PFSK-1 (cell line): ENCODE results near the gene FAM174C.

Source experiments
- FOXP2 ChIP-seq: optimal IDR thresholded peaks from 2 replicates; pipeline ENCODE3; 2011; ENCODE audit warnings: borderline replicate concordance, control low read depth, inconsistent platforms; ENCODE audit not compliant: insufficient read depth; ENCODE audit errors: extremely low read length, extremely low read depth
- POLR2AphosphoS5 ChIP-seq: IDR thresholded peaks from 2 replicates; pipeline ENCODE4 v1.6.1; 2012; ENCODE audit warnings: low read depth, mild to moderate bottlenecking, control low read depth, low read length, moderate library complexity
- SIN3A ChIP-seq: IDR thresholded peaks from 2 replicates; pipeline ENCODE4 v1.6.1; 2012; ENCODE audit warnings: mild to moderate bottlenecking, low read length, moderate library complexity, borderline replicate concordance; ENCODE audit not compliant: insufficient read depth
- TAF1 ChIP-seq: IDR thresholded peaks from 2 replicates; pipeline ENCODE4 v1.6.1; 2012; ENCODE audit warnings: low read length, control low read depth, borderline replicate concordance; ENCODE audit not compliant: insufficient read depth
- TF ChIP-seq, protein P1 (sequence below), 2 experiments: IDR thresholded peaks; 2 replicates each; pipeline versions ENCODE4 v1.6.1 to v1.8.0; 2011 to 2012; ENCODE audit warnings: low read depth in 2 of 2, low read length in 2 of 2, control low read depth in 1 of 2, inconsistent platforms in 1 of 2, mild to moderate bottlenecking in 1 of 2, moderate library complexity in 1 of 2; ENCODE audit not compliant: insufficient read depth in 1 of 2

DNA sequence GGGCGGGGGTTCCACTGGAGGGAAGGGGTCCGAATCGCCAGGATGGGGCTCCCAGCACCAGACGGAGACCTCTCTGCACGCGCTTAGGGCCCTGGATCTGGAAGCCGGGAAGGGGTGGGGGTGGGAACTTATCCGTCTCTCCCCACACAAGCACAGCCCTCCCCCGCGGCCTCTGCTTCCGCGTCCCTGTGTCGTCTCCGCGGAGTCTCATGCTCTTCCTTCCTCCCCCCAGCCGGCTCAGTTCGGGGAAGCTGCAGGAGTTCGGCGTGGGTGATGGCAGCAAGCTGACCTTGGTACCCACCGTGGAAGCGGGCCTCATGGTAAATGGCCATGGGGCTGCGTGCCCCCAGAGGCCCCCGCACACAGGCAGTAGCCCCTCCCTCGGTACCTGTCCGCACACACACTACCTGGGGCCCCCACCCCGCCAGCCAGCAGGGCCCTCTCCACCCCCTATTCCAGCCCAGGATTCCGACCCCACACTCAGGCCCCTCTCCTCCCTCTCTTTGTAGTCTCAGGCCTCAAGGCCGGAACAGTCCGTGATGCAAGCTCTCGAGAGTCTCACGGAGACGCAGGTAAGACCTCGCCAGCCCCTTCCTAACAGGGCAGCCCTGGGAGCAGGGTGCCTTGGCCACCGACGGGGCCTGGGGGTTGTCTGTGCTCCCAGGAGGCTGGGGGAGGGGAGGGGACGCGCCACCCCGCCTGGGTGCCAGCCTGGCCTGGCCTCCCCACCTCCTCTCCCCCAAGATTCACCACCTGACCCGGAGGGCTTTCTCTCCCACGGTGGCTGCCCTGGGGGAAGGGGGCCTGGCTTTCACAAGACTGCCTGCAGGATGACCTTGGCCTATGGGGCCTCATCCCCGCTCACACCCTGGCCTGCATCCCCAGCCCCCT is 23.8 kb upstream of the FAM174C start:
- TF ChIP-seq SIN3A (peak; percentile 91; the same call in 1 of the 2 replicates), POLR2AphosphoS5 (peak; percentile 46), TAF1 (peak; percentile 30; the same call in 1 of the 2 replicates), FOXP2 (no peak)
- TF ChIP-seq, protein P1, sequence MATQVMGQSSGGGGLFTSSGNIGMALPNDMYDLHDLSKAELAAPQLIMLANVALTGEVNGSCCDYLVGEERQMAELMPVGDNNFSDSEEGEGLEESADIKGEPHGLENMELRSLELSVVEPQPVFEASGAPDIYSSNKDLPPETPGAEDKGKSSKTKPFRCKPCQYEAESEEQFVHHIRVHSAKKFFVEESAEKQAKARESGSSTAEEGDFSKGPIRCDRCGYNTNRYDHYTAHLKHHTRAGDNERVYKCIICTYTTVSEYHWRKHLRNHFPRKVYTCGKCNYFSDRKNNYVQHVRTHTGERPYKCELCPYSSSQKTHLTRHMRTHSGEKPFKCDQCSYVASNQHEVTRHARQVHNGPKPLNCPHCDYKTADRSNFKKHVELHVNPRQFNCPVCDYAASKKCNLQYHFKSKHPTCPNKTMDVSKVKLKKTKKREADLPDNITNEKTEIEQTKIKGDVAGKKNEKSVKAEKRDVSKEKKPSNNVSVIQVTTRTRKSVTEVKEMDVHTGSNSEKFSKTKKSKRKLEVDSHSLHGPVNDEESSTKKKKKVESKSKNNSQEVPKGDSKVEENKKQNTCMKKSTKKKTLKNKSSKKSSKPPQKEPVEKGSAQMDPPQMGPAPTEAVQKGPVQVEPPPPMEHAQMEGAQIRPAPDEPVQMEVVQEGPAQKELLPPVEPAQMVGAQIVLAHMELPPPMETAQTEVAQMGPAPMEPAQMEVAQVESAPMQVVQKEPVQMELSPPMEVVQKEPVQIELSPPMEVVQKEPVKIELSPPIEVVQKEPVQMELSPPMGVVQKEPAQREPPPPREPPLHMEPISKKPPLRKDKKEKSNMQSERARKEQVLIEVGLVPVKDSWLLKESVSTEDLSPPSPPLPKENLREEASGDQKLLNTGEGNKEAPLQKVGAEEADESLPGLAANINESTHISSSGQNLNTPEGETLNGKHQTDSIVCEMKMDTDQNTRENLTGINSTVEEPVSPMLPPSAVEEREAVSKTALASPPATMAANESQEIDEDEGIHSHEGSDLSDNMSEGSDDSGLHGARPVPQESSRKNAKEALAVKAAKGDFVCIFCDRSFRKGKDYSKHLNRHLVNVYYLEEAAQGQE (IDR thresholded peaks at IDR 0.05; ENCODE audit: insufficient read depth in 1 of 2, low read depth in 2 of 2, low read length in 2 of 2) = no peak
